ENCODE data around the gene SFI1.
A peak's percentile ranks its signal among the peaks of the same experiment; 100 is the strongest.

The SFI1 gene

GRCh38 chr22:31613904-31614296 lies 117.6 kb downstream of the SFI1 start:
- TF ChIP-seq CTCF (IDR thresholded peaks at IDR 0.05; ENCODE audit: unreplicated experiment in 3 of 3) = no peak
- H3K27me3 Mint-ChIP-seq (ENCODE audit: low read depth) = no peaks in the 10 kb centered on the region

GRCh38 chr22:31614781-31615490 lies 118.6 kb downstream of the SFI1 start:
- peak overlapping the region in 2 of 3 experiments; percentile 65 to 73 for H3K27ac Mint-ChIP-seq
- no peak overlapping the region for H3K4me3 Mint-ChIP-seq
- peaks cover 14% of the 10 kb centered on the region for H3K36me3 Mint-ChIP-seq (ENCODE audit: low read depth)
- H3K9me3 Mint-ChIP-seq = no peaks in the 10 kb centered on the region
- no peak for TF ChIP-seq CTCF (IDR thresholded peaks at IDR 0.05; ENCODE audit: unreplicated experiment in 3 of 3)
- H3K4me1 Mint-ChIP-seq = peaks cover 24% of the 10 kb centered on the region
- no peaks in the 10 kb centered on the region for H3K27me3 Mint-ChIP-seq (ENCODE audit: low read depth)

More at GRCh38 chr22:31613904-31614296, 117.6 kb downstream of the SFI1 start:
- H3K4me1 Mint-ChIP-seq = peaks cover 24% of the 10 kb centered on the region
- H3K4me3 Mint-ChIP-seq = no peak overlapping the region
- peaks cover 6% of the 10 kb centered on the region for H3K36me3 Mint-ChIP-seq (ENCODE audit: low read depth)
- peak overlapping the region in 2 of 3 experiments; percentile 6 to 18 for H3K27ac Mint-ChIP-seq
- no peaks in the 10 kb centered on the region for H3K9me3 Mint-ChIP-seq

GRCh38 chr22:31615491-31615860 lies 119.1 kb downstream of the SFI1 start:
- peaks cover 14% of the 10 kb centered on the region for H3K36me3 Mint-ChIP-seq (ENCODE audit: low read depth)
- no peak overlapping the region for H3K4me3 Mint-ChIP-seq
- H3K9me3 Mint-ChIP-seq = no peaks in the 10 kb centered on the region
- peak overlapping the region in 2 of 3 experiments; percentile 65 to 73 for H3K27ac Mint-ChIP-seq
- no peak for TF ChIP-seq CTCF (IDR thresholded peaks at IDR 0.05; ENCODE audit: unreplicated experiment in 3 of 3)
- peaks cover 24% of the 10 kb centered on the region for H3K4me1 Mint-ChIP-seq
- H3K27me3 Mint-ChIP-seq (ENCODE audit: low read depth) = no peaks in the 10 kb centered on the region

GRCh38 chr22:31615940-31616314 lies 119.6 kb downstream of the SFI1 start:
- H3K4me1 Mint-ChIP-seq = peaks cover 24% of the 10 kb centered on the region
- H3K36me3 Mint-ChIP-seq (ENCODE audit: low read depth) = peaks cover 14% of the 10 kb centered on the region
- peak overlapping the region; percentile 46 to 73 (median 67) for H3K27ac Mint-ChIP-seq
- no peak for TF ChIP-seq CTCF (IDR thresholded peaks at IDR 0.05; ENCODE audit: unreplicated experiment in 3 of 3)
- no peaks in the 10 kb centered on the region for H3K27me3 Mint-ChIP-seq (ENCODE audit: low read depth)
- H3K9me3 Mint-ChIP-seq = no peaks in the 10 kb centered on the region
- peak overlapping the region in 2 of 3 experiments; percentile 2 to 37 for H3K4me3 Mint-ChIP-seq

GRCh38 chr22:31616315-31616980 lies 120.1 kb downstream of the SFI1 start:
- Mint-ChIP-seq H3K4me3 (peak overlapping the region in 2 of 3 experiments; percentile 2 to 37), H3K9me3 (no peaks in the 10 kb centered on the region), H3K4me1 (peaks cover 24% of the 10 kb centered on the region), H3K36me3 (ENCODE audit: low read depth) (peaks cover 14% of the 10 kb centered on the region), H3K27me3 (ENCODE audit: low read depth) (no peaks in the 10 kb centered on the region), H3K27ac (peak overlapping the region; percentile 46 to 73 (median 67))
- TF ChIP-seq CTCF (IDR thresholded peaks at IDR 0.05; ENCODE audit: unreplicated experiment in 3 of 3) = no peak
